HG03045 (cell line): ENCODE data around the gene PRKCQ.
"Not testable (repeated sequence)": the region's sequence is repeated elsewhere in the genome, so short reads cannot be mapped to it uniquely, and the experiment has no call there.

Source experiments
- ATAC-seq: cut with Tn5 transposase; IDR thresholded peaks from one replicate; pipeline ENCODE4 v1.9.1; 2021; ENCODE audit warnings: mild to moderate bottlenecking, moderate library complexity; ENCODE audit not compliant: unreplicated experiment

The PRKCQ gene

DNA sequence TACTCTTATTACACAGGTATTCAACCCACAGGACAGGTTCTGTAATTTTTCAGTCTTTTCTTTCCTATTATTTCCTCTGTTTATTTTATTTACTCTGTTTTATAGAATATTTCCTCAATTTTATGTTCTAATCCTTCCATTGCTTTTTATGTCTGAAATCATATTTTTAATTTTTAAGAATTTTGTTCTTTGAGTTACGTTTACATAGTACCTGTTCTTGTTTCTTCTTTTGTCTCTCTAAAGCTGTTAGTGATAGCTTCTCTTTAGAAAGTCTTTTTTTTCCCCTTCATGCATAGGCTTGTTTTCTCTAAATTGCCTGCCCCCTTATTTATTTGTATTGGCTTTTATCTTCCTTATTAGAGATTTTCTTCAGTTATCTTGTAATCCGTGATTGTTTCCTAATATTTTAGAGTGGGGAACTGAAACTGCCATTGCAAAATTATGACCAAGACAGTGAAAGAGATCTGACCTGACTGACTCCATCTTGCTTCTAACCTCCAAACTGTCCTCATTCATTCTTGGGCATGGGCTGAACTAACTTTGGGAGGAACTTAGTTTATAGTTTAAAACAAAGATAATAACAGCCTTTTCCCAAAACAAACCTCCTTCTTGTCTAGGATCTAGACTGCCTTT lies 189.7 kb downstream of the PRKCQ start:
- ATAC-seq: no peak

DNA sequence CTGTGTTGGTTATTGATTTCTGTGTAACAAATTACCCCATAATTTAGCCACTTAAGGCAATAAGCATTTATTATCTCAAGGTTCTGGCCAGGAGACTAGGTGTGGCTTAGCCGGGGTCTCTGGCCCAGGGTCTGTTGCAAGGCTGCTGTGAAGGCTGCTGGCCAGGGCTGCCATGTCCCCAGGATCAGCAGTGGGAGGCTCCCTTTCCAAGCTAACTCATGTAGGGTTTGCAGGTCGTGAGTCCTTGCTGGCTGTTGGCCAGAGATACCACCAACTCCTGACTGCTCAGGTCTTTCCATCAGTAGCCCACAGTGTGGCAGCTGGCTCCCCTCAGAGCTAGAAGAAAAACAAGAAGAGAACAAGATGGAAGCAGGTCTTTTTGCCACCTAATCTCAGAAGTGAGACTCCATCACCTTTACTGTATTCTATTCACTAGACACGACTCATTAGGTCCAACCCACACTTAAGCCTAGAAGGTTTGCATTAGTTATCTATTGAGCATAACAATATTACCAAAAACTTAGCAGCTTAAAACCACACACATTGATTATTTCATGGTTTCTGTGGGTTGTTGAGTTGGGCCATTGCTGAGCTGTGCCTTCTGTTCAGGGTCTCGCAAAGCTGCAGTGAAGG lies 191.7 kb downstream of the PRKCQ start:
- no peak for ATAC-seq

DNA sequence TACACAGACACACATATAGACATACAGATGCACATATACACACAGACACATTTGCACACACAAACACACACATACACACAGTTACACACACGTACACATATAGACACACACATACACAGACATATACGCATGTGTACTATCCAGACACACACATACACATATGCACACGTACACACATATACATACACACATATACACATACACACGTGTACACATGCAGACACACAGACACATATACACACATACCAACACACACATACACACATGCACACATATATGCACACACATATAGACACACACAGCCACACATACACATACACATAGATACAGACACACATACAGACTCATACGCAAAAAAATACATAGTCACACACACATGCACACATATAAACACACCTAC lies 193.1 kb downstream of the PRKCQ start:
- no peak for ATAC-seq

DNA sequence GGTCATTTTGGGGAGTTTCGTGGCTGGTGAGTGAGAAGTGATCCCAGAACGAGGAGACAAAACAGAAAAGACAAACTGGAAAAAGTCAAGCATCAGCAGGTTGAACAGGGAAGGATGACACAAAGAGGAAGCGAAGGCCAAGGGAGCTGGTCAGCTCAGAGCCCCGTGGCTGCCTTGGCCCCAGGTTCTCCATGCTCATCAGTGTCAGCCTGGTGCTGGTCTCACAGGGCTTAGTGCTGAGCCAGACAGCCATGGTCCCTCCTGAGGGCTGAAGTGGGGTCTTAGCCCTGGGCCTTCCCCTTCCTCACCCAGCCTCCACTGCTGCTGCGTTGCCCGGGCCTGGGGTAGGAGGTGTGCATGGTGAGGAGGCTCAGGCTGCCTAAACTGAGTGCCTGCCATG lies 193.7 kb downstream of the PRKCQ start:
- no peak for ATAC-seq

DNA sequence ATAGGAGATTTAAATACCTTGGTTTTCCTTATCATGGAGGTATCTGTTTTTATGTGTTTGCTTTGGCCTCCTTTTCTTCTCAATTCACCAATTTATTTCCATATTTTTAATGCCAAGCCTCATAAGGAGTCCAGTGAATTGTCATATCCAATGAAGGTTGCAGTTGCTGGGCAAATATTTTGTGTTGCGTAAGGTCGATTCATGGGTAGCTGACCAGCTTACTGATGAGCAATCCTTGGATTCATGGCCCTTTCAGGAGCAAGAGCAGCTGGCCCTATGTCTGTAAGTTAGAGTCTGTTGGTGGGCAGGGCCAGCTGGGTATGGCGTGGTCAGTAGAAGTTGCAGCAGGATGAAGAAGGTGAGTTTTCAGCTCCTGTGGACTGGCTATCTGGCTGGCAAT lies 194.4 kb downstream of the PRKCQ start:
- no peak for ATAC-seq

DNA sequence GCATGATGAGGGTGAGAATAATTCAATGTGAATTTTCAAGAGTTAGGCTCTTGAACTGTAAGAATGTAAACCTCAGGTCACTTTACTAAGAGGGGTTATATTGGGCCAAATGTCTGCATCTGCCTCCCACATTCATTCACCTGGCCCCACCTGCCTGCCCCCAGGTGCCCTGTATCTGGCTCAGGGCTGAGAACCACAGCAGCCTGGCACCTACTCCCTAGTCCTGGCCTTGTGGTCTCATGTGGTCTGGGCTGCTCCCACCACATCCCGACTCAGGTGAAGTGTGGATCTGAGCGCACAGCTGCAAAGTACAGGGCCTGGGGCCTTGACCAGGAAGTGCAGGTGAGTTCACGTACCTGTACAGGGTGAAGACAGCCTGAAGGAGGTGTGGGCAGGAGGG lies 195.2 kb downstream of the PRKCQ start:
- no peak for ATAC-seq

DNA sequence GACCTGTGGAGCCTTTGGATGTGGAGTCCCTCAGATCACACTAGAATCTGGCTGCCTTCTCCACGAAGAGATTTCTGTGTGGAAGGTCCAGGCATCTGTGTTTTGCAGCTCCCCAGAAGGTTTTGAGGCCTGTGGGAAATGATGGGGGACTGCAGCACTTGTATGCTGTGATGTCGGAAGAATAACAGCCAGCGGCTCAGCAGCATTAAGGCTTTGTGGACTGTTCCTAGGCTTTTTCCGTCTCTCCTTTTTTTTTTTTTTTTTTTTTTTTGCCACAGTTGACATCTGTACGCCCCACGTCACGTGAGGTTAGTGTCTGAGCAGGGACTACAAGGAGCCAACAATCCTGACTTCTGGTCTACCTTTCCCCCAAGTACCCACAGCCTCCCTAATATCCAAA lies 196.0 kb downstream of the PRKCQ start:
- no peak for ATAC-seq

DNA sequence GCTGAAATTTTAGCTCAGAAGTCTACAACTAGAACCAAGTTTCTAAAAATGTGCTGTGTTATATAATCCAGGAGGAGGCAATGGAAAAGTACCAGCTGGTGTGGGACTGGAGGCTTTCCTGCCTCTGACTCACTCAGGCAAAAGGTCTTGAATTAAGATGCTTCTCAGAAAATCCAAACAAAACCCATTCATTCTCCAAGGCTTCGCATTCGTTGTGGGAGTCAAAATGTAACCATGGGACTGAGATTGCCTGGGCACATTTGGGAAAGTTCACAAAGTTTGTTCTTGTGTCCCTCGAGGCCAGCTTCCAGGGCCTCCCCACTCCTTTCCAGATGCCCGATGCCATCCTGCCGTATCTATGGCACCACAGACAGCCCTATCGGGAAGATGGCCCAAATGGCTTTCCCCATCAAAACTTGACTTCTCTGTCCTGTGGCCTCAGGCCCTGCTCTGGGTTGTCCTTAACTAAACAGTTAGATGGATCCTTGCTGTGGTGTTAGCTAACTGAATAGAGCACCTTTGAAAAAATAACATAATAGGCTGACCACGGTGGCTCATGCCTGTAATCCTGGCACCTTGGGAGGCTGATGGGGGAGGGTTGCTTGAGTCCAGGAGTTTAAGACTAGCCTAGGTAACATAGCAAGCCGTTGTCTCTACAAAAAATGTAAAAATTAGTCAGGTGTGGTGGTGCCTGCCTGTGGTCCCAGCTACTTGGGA lies 196.8 kb downstream of the PRKCQ start:
- ATAC-seq: no peak

DNA sequence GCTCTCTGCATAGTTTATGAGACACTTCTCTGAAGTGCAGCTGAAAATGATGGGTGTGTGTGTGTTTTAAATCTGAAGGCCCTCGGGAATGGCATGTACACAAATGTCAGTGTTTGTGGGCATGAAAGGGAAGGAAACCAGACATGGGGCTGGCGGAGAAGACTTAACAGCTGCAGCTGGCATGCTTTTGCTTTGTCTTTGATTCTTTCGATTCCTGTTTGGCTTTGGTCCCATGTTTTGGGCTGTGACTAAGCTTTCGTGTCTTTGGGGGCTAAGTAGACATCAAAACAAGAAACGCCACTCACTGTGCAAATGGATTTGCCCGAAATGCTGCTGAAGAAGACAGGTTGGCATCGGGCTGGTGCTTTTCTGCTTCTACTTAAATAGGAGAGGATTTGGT lies 198.0 kb downstream of the PRKCQ start:
- ATAC-seq: no peak

DNA sequence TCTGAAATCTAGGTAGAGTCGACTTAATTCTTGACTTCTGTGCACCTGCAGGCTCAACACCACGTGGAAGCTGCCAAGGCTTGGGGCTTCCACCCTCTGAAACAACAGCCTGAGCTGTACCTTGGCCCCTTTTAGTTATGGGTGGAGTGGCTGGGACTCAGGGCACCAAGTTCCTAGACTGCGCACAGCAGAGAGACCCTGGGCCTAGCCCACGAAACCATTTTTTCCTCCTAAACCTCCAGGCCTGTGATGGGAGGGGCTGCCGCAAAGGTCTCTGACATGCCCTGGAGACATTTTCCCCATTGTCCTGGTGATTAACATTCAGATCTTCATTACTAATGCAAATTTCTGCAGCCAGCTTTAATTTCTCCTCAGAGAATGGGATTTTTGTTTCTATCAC lies 199.6 kb downstream of the PRKCQ start:
- not testable (repeated sequence) for ATAC-seq

DNA sequence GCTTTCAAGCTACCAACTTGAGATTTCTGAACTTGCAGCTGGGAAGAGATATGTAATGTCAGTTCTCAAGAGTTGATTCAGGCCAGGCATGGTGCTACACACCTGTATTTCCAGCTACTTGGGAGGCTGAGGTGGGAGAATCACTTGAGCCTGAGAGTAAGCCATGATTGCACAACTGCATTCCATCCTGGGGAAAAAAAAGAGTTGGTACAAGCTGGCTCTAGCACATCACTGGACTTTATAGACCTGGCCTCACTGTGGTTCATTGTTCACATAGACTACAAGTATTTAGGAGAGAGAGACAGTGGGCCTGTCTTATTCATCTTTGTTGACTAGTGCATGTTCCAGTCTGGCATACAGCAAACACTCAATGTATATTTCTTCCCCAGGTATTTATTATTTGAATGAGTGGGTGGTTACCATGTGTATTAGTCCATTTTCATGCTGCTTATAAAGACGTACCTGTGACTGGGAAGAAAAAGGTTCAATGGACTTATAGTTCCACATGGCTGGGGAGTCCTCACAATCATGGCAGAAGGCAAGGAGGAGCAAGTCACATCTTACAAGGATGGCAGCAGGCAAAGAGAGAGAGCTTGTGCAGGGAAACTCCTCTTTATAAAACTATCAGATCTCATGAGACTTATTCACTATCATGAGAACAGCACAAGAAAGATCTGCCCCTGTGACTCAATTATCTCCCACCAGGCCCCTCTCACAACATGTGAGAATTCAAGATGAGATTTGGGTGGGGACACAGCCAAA lies 200.9 kb downstream of the PRKCQ start:
- ATAC-seq: no peak
